Mucosa of descending colon (tissue), 3 donors: ENCODE results near the gene FCGR2B. TPM values are rescaled to one million over a fixed set of nuclear protein-coding genes. Genes with fewer than 3 reads are reported as not detected.
A peak's percentile ranks its signal among the peaks of the same experiment; 100 is the strongest.
"Not testable (repeated sequence)": the region's sequence is repeated elsewhere in the genome, so short reads cannot be mapped to it uniquely, and the experiment has no call there.

Source experiments
- ATAC-seq: fragments of 200-7000 bp; cut with Tn5 transposase; one replicate; pipeline ENCODE4 v1.9.1; 2020; ENCODE audit warnings: mild to moderate bottlenecking, moderate library complexity
- DNase-seq, 3 donors: peaks; one replicate each; pipeline ENCODE4 v3.0.0-alpha.2; 2020
- H3K36me3 ChIP-seq: fragments of 200-600 bp; one replicate; pipeline ENCODE4 v1.8.0; 2021; ENCODE audit warnings: low read depth, mild to moderate bottlenecking
- H3K4me1 ChIP-seq: fragments of 200-600 bp; one replicate; pipeline ENCODE4 v1.8.0; 2021; ENCODE audit warnings: low read depth, mild to moderate bottlenecking
- H3K4me3 ChIP-seq: fragments of 200-600 bp; one replicate; pipeline ENCODE4 v1.8.0; 2021; ENCODE audit warnings: mild to moderate bottlenecking
- H3K9me3 ChIP-seq: fragments of 200-600 bp; one replicate; pipeline ENCODE4 v1.8.0; 2021; ENCODE audit warnings: mild to moderate bottlenecking
- intact Hi-C, 2 donors: fragments of 100-400 bp; cut with DNase I in 1 of 2; cut with micrococcal nuclease in 1 of 2; formaldehyde crosslinking; loops; one replicate each; pipeline versions ENCODE4 v1.11.0 to v1.11.1; 2022; cut with DNase I, micrococcal nuclease
- total RNA-seq, 3 donors: library from RNA; stranded (reverse); fragmentation: NEBNext Ultra II Directional in 2 of 3; extraction: Animal tissue kit (Norgen Biotek cat#: 25700) in 2 of 3; gene quantifications; one replicate each; pipeline versions ENCODE4 v1.2.1 to v1.2.4, GENCODE V29; 2021 to 2023
- TF ChIP-seq, protein P1 (sequence below): fragments of 200-600 bp; IDR thresholded peaks from one replicate; pipeline ENCODE4 v1.8.0; 2022; ENCODE audit warnings: antibody characterized with exemption, mild to moderate bottlenecking
- donor health status: DM: no; HTN: no; CAD: no; lungs with moderate emphysema.
- donor health status: DM: no; HTN: no; CAD: no.
- donor health status: DM: no; HTN: yes; CAD: no.

FCGR2B gene
- total RNA-seq, 3 donors from 2014 or later: 5.1 to 18.7 (median 14.8) TPM

DNA sequence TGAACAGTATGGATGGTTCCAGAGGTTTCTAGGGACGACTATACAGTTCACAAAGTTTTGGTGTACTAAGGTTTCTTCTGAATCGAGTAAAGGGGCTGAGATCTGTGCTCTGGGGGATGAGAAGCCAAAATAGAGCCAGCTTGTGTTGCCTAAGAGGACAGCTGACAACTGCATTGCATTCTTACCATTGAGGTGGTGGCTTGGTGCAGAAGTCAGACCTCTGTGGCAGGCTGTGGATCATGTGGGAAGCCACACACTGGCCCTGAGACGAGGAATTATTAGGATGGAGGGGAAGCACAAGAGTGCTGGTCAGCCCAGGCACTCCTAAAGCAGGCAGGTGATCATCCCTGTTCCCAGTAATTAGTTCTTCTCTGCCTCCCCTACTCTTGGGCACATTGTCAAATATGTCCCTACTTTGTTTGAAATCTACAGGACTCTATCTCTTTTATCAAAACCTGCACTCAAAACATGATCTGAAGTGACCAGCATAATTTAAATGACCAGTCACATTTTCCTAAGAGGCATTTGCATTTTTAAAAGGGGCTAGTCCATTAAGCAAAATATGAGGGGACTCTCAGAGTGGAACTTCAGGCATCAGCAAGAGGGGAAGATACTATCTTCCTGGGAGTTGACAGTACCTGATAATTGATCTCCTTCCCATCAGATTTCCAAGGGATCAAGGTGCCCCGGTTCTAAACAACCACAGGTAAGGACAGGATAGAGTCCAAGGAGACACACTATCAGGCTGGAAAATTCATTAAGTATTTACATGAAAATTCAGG lies 58.2 kb downstream of the FCGR2B start, which contains the start of gene FCRLB:
Gene FCRLB, plus strand, starts transcription at position 589 of the 782 bp plus-strand sequence. CDS start 1,129 bp downstream, outside the sequence.
- Histone ChIP-seq H3K4me3 (no peak within 1 kb of the TSS), H3K36me3 (no peaks in the 10 kb centered on the region), H3K9me3 (no peaks in the 10 kb centered on the region), H3K4me1 (no peaks in the 10 kb centered on the region)
- intact Hi-C loops: no loop called here
- TF ChIP-seq, protein P1, sequence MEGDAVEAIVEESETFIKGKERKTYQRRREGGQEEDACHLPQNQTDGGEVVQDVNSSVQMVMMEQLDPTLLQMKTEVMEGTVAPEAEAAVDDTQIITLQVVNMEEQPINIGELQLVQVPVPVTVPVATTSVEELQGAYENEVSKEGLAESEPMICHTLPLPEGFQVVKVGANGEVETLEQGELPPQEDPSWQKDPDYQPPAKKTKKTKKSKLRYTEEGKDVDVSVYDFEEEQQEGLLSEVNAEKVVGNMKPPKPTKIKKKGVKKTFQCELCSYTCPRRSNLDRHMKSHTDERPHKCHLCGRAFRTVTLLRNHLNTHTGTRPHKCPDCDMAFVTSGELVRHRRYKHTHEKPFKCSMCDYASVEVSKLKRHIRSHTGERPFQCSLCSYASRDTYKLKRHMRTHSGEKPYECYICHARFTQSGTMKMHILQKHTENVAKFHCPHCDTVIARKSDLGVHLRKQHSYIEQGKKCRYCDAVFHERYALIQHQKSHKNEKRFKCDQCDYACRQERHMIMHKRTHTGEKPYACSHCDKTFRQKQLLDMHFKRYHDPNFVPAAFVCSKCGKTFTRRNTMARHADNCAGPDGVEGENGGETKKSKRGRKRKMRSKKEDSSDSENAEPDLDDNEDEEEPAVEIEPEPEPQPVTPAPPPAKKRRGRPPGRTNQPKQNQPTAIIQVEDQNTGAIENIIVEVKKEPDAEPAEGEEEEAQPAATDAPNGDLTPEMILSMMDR: no peak
- ATAC-seq (no peak), DNase-seq (no peak)

- DNase-seq (no peak), ATAC-seq (no peak)
- Histone ChIP-seq H3K4me1 (no peaks in the 10 kb centered on the region), H3K9me3 (no peaks in the 10 kb centered on the region), H3K4me3 (no peak overlapping the region), H3K36me3 (no peaks in the 10 kb centered on the region)
- TF ChIP-seq, protein P1: no peak
- intact Hi-C loops: no loop called here
These were observed 58.9 kb downstream of the FCGR2B start for GRCh38 chr1:161721738-161722343.

GRCh38 chr1:161722406-161722805 lies 59.5 kb downstream of the FCGR2B start:
- Histone ChIP-seq H3K4me1 (peaks cover 4% of the 10 kb centered on the region), H3K36me3 (no peaks in the 10 kb centered on the region), H3K9me3 (no peaks in the 10 kb centered on the region), H3K4me3 (no peak overlapping the region)
- TF ChIP-seq, protein P1: no peak
- no peak for ATAC-seq
- DNase-seq: no peak
- intact Hi-C loops: no loop called here

GRCh38 chr1:161723459-161724141 lies 60.7 kb downstream of the FCGR2B start:
- no peaks in the 10 kb centered on the region for H3K36me3 ChIP-seq
- intact Hi-C loops: no loop called here
- TF ChIP-seq, protein P1: no peak
- H3K4me1 ChIP-seq: peaks cover 5% of the 10 kb centered on the region
- DNase-seq (peak in 1 of 3 donors; percentile 27), ATAC-seq (no peak)
- H3K4me3 ChIP-seq: no peak overlapping the region
- H3K9me3 ChIP-seq: no peaks in the 10 kb centered on the region

- H3K4me1 ChIP-seq, ATAC-seq, H3K4me3 ChIP-seq, H3K36me3 ChIP-seq, intact Hi-C loops, H3K9me3 ChIP-seq: not testable (repeated sequence)
- DNase-seq: peak in 1 of 3 donors; percentile 30
These were observed 62.4 kb downstream of the FCGR2B start for GRCh38 chr1:161725258-161725907.
